ENCODE measurements around the gene SECISBP2.

DNA sequence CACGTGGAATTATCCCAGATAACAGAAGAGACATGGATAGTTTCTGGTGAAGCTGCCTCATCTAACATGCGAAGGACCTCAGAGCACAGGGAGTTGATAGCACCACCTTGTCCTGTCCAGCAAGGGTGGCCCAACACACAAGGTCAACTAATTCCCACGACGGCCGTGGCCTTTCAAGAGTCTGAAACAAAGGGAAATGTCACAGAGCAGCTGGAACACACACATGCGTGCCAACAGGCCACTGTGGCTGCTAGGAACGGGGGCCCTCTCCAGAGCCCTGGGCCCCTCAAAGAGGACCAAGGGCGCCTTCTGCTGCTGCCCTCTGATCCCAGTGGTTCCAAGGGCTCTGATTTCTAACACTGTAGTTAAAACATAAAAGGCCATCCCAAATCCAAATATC lies 50.7 kb downstream of the SECISBP2 start:
- TF ChIP-seq, protein P1, sequence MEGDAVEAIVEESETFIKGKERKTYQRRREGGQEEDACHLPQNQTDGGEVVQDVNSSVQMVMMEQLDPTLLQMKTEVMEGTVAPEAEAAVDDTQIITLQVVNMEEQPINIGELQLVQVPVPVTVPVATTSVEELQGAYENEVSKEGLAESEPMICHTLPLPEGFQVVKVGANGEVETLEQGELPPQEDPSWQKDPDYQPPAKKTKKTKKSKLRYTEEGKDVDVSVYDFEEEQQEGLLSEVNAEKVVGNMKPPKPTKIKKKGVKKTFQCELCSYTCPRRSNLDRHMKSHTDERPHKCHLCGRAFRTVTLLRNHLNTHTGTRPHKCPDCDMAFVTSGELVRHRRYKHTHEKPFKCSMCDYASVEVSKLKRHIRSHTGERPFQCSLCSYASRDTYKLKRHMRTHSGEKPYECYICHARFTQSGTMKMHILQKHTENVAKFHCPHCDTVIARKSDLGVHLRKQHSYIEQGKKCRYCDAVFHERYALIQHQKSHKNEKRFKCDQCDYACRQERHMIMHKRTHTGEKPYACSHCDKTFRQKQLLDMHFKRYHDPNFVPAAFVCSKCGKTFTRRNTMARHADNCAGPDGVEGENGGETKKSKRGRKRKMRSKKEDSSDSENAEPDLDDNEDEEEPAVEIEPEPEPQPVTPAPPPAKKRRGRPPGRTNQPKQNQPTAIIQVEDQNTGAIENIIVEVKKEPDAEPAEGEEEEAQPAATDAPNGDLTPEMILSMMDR (conservative IDR thresholded peaks at IDR 0.05 in 1 of 2, IDR thresholded peaks at IDR 0.05 in 1 of 2; ENCODE audit: extremely low read depth in 1 of 2, insufficient read depth in 1 of 2, low read depth in 1 of 2, low read length in 2 of 2), result no peak
- TF ChIP-seq EZH2 (IDR thresholded peaks at IDR 0.05; ENCODE audit: borderline replicate concordance, low read length), result no peak
